GM19193 (cell line): ENCODE results near the gene OR52L1.

Experiments used
- POLR2A ChIP-seq: IDR thresholded peaks from 4 replicates; pipeline ENCODE4 v1.6.1; 2011; ENCODE audit not compliant: insufficient read depth, insufficient read length; ENCODE audit errors: extremely low read depth

Gene OR52L1

DNA sequence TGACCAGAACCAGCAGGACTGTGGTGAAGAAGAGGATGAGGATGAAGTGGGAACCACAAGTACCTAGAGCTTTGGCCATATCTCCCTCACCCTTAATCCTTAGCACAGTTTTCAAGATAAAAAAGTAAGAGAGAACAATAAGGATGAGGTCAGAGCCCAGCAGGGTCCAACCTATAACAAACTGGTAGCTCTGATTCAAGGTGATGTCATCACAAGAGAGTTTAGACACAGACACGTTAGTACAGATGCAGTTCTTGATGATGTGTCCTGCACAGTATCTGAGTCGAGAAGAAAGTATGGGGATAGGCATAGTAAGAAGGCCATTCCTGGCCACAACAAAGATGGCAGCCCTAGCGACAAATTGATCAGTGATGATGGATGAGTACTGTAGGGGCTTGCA lies 19.1 kb downstream of the OR52L1 start:
- no peak for TF ChIP-seq POLR2A

- no peak for TF ChIP-seq POLR2A
Measured at GRCh38 chr11:5966958-5967357, 19.8 kb downstream of the OR52L1 start.

DNA sequence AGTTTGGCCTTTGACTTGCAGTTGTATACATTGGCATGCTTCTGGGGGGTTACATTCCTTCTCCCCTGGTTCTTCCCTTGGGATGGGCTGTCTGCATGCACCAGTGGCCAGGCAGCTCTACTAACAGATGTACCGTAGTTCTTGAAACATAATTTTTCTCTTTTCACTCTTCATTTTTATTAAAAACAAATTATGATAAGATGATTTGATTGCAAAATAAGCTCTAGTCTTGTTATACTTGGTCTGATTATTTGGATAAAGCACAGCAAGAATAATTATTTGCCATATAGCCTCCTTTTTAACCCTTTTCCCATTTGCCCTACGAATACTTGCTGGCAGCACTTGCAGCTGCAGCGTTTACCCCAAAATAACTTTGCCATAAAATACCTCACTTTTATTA lies 31.2 kb downstream of the OR52L1 start:
- no peak for TF ChIP-seq POLR2A

- no peak for TF ChIP-seq POLR2A
Measured at GRCh38 chr11:5941951-5942350, 44.8 kb downstream of the OR52L1 start, which contains the start of gene OR56A3. Gene OR56A3 (plus strand): TSS chr11:5942251. CDS start chr11:5947347, 5,096 bp downstream.

- no peak for TF ChIP-seq POLR2A
Measured at GRCh38 chr11:5940748-5941147, 46.0 kb downstream of the OR52L1 start.

DNA sequence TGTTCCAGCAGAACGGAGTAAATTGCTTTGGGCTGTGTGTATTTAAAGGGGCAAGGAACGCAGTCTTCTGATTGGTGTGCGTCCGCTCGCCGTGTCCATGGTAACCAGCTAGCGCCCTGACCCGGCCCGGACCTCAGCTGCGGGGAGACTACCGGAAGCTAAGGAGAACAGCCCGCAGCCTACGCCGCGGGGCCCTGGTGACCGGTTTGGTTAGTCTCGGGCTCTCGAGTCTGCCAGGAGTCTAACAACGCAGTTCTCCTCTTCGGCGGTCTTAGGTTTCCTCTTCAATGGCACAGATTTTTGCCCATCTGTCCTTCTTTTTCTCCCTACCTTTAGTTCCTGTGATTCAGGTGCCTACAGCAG lies 48.2 kb downstream of the OR52L1 start:
- no peak for TF ChIP-seq POLR2A

GRCh38 chr11:5937868-5938602 lies 48.8 kb downstream of the OR52L1 start:
- TF ChIP-seq POLR2A, result no peak
